A549 (cell line): ENCODE results near the gene CABP5.

Source experiments
- BHLHE40 ChIP-seq: IDR thresholded peaks from 2 replicates; pipeline ENCODE4 v1.6.1; 2012; ENCODE audit warnings: low read depth, low read length, inconsistent platforms
- EP300 ChIP-seq, 2 experiments: fragments of >200 bp; sonication (Bioruptor Twin); formaldehyde crosslinking; IDR thresholded peaks; 2 replicates in 1 of 2; 3 replicates in 1 of 2; pipeline ENCODE4 v1.6.1; 2016 to 2017
- JUN ChIP-seq, 2 experiments: fragments of >200 bp; sonication (Bioruptor Twin); formaldehyde crosslinking; IDR thresholded peaks; 2 replicates in 1 of 2; 3 replicates in 1 of 2; pipeline ENCODE4 v1.6.1; 2016 to 2017
- JUNB ChIP-seq: fragments of >200 bp; sonication (Bioruptor Twin); formaldehyde crosslinking; IDR thresholded peaks from 2 replicates; pipeline ENCODE4 v1.6.1; 2016

DNA sequence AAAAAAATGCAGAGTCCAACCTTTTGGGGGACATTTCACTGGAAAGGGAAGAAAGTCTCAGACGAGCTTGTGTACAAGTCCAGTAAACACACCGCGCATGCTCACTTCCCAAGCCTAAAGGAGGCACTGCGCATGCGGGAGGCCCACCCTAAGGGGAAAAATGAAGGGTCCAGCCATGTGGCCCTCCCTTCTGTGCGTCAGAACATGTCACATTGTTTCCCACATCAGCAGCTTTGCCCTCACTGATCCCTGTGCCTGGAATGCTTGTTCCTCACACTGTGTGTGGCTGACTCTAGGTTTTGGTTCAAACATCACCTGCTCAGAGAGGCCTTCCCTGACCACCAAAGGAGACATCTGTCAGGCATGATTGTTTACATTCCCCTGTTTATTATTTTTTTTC is 45.1 kb downstream of the CABP5 start:
- no peak for TF ChIP-seq BHLHE40
- no peak for TF ChIP-seq JUNB
- no peak for TF ChIP-seq JUN (IDR thresholded peaks at IDR 0.05)
- no peak for TF ChIP-seq EP300 (IDR thresholded peaks at IDR 0.05)
